SK-MEL-5 (cell line): Measurements from ENCODE around the gene TOR1AIP2. TPM values are rescaled to one million over a fixed set of nuclear protein-coding genes. Genes with fewer than 3 reads are reported as not detected.
"Not testable (repeated sequence)": the region's sequence is repeated elsewhere in the genome, so short reads cannot be mapped to it uniquely, and the experiment has no call there.

Experiments used
- DNase-seq: peaks from one replicate; pipeline ENCODE4 v3.0.0-alpha.2; 2016; ENCODE audit warnings: low read depth, low spot score
- in situ Hi-C: cut with HindIII; loops from 2 replicates; pipeline ENCODE4 v1.10.0; 2016; ENCODE audit warnings: low sequenced_read_pairs, high pct_unique_total_duplicates, low pct_unique_long_range_greater_than_20kb
- total RNA-seq: library from RNA; depleted of rRNA; stranded (reverse); fragments of >200 nt; shearing (Covaris generic); gene quantifications from 2 replicates; pipeline ENCODE4 v1.2.3, GENCODE V29; 2014

Gene TOR1AIP2
- total RNA-seq, 1 experiment from 2014 or later = 80.5 TPM

- in situ Hi-C loops = no loop called here
- peak; percentile 97 for DNase-seq
These were observed 4.8 kb upstream of the TOR1AIP2 start, which contains the start of gene TOR1AIP1 for GRCh38 chr1:179882253-179883039. Gene TOR1AIP1, plus strand, starts transcription at chr1:179882285. Its CDS starts 218 bp downstream, at chr1:179882503.

GRCh38 chr1:179881642-179882252, 4.1 kb upstream of the TOR1AIP2 start:
- in situ Hi-C loops = no loop called here
- peak; percentile 92 for DNase-seq

DNA sequence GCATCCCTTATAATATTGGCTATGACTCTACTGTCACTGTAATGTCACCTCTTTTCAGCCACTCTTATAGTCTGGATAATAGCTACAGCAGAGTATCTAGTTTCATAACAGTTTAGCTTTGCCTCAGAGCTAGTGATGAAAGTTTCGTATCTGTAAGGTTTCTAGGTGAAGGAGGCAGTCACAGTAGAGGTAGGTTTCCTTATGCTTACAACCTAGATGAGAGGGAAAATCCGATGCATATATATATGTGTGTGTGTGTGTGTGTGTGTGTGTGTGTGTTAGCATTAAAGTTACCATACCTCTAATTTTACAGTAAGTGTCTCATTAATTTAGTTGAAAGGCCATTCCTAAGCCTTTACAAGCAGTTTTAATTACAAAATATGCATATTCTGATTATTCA, 2.2 kb upstream of the TOR1AIP2 start:
- in situ Hi-C loops = no loop called here

GRCh38 chr1:179876300-179876715, 1.3 kb downstream of the TOR1AIP2 start:
- DNase-seq = no peak
- in situ Hi-C loops = no loop called here

More for the DNA sequence above, 2.2 kb upstream of the TOR1AIP2 start:
- DNase-seq = no peak

DNA sequence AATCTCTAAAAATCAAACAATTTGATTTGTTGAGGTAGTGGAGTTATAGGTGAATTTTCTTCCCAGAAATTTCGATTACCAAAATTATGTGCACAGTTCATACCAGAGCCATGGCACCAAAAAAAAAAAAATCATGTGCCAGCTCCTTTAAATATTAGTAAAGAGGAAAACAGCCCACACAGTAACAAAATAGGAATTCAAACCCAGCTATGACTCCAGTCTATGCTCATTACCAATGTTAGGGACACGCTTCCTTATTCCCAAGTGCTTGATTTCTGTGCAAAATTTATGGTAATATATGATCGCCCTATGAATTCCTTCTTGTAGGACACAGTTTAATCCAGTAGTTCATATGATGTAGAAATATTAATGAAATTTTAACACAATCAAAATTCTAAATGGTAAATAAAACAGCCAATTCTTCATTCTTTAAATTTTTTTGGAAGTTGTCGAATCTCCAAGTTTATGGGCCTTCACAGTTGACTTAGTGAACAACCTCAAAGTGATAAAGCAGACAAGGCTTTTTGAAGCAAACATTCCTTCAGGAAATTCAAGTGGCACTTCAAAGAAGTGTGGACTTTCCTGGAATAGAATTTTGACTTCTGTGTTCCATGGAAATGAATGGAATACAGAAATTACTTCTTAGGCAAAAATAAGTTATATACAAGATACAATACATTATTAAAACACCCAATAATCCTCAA, 1.9 kb downstream of the TOR1AIP2 start:
- no peak for DNase-seq
- in situ Hi-C loops = no loop called here

DNA sequence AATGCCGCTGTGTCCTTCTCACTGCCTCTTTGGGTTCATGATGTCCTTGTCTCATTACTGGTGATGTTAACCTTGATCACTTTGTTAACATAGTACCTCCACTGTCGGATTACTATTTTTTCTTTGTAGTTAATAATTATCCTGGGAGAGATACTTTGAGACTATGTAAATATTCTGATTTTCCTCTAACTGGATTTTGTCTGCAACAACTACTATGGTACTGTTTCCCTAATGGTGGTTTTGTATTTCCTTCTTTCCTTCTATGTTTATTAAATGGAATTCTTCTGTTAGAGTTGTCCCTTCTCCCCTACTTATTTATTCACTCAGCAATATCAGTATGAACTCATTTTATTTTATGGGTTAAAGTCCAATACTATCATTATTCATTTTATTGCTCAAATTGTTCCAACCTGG, 4.2 kb downstream of the TOR1AIP2 start:
- no peak for DNase-seq
- in situ Hi-C loops = no loop called here

DNA sequence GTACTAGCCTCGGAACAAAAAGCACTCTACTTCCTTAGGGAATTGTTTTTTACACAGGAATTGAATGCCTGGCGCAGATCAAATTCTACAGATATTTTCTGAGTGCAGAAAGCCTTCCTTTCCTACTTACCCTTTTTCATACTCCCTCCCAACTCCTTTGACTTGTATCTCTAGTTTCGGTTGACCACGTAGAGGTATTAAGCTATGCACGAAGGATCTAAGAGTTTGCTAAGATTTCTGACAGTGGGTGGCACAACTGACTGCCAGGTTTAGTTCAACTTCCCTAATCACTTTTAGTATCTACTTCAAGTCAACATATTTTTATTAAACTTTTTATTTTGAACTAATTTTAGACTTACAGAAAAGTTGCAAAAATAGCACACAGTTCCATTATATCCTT, 5.0 kb downstream of the TOR1AIP2 start:
- no peak for DNase-seq
- in situ Hi-C loops = no loop called here

- DNase-seq = no peak
- in situ Hi-C loops = no loop called here
These were observed 5.7 kb downstream of the TOR1AIP2 start for GRCh38 chr1:179871940-179872339.

DNA sequence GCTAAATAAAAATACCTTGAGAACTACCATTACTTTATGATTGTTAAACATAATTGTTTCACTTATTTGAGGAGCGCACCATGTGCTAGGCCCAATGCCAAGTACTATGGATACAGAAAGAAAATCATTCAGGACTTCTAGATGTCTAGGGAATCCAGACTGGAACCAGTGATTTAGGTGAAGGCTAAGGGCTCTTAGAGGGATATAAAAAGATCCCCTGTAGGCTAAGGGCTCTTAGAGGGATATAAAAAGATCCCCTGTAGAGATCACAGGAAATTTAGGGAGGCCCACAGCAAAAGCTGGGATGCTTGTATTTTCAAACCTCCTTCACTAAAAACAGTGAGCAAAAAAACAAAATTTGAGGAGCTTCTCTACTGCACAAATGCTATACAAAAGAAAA, 6.7 kb downstream of the TOR1AIP2 start:
- no peak for DNase-seq
- in situ Hi-C loops = no loop called here

GRCh38 chr1:179867493-179868330, 9.9 kb downstream of the TOR1AIP2 start:
- peak; percentile 80 for DNase-seq
- in situ Hi-C loops = no loop called here

GRCh38 chr1:179866616-179867015, 11.0 kb downstream of the TOR1AIP2 start:
- in situ Hi-C loops = no loop called here
- DNase-seq = no peak

- no peak for DNase-seq
- in situ Hi-C loops = no loop called here
These were observed 12.2 kb downstream of the TOR1AIP2 start for GRCh38 chr1:179865377-179865776.

DNA sequence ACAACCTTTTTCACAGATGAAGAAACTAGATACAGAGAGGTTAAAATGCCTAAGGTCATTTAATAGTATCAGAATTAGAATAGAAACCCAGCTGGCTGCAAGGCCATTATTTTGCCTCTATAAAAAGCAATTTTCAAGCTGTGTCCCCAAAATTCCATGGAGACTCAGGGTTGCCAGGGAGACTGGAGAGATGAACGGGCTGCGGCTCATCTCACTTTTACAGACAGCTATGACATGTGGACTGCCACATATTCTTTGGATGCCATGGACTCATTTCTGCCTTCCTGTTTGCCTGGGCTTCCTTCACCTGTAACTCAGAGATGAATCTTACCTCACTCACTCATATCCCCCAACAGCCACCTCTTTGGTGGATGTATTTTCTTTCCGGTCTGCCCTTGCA, 17.0 kb downstream of the TOR1AIP2 start:
- no peak for DNase-seq
- in situ Hi-C loops = no loop called here

GRCh38 chr1:179857009-179857408, 20.6 kb downstream of the TOR1AIP2 start:
- in situ Hi-C loops = no loop called here
- DNase-seq = no peak

DNA sequence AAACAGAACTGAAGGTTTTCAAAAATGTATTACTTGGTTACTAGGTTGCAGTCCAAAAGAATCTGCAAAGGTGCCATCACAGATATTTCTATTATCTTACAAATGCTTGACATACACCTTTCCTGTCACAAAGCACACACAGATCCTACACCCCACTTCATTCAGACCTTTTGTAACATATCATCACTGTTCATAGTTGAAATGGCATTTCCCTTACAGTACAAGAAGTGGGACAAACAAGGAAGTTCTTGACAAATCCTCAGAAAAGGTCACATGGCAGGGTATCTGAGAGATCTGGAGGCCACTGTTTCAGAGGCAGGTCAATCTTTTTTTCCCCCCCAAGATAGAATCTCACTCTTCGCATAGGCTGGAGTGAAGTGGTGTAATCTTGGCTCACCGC, 21.3 kb downstream of the TOR1AIP2 start:
- in situ Hi-C loops = no loop called here

DNA sequence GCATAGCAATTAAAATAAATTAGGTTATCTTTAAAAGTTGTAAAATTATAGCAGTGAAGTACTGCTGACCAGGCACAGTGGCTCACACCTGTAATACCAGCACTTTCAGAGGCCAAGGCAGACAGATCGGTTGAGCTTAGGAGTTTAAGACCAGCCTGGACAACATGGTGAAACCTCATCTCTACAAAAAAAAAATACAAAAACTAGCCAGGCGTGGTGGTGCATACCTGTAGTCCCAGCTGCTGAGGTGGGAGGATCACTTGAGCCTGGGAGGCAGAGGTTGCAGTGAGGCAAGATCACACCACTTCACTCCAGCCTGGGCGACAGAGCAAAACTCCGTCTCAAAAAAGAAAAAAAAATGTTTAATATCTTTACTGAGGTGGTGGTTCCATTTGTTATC, 21.8 kb downstream of the TOR1AIP2 start:
- in situ Hi-C loops, DNase-seq: not testable (repeated sequence)

More for the DNA sequence above, 21.3 kb downstream of the TOR1AIP2 start:
- DNase-seq = no peak

DNA sequence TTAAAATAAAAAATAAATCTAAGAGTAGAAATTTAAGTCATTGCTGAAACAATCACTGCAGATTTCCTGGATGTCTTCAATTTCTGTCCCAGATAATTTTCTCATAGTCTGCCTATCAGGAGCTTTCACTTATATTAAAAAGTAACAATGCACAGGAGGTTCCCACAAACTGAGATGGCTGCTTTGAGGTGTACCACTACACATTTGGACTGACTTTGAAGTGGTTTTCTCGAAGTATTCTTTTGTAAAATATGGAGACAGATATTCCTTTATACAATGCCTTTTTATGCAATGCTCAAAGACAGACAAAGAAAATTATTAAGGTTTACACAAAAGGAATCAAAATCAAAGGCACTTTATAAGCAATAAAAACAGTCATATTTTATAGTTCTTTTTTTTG, 24.5 kb downstream of the TOR1AIP2 start:
- in situ Hi-C loops = no loop called here

DNA sequence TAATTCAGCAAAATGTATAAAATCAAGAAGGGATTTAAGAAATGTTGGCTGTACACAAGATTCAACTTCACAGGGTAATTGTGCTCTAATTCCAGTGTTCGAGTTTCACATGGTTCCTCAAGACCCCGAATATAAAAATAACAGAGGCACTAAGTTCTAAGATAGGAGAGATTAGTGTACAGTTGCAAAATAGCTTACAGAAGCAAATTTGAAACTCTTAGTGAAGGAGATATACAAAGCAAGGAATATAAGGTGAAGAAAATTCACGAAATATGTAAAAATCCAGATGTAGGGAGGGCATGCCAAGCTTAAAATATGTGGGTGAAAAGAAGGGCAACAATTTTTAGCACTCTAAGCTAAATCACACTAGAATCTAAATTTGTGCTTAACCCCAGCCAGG, 29.4 kb downstream of the TOR1AIP2 start:
- in situ Hi-C loops = no loop called here
- no peak for DNase-seq

More for the DNA sequence above, 24.5 kb downstream of the TOR1AIP2 start:
- DNase-seq = no peak
